KG1 (cell line): ENCODE results near the gene CD244.
"Not testable (repeated sequence)": the region's sequence is repeated elsewhere in the genome, so short reads cannot be mapped to it uniquely, and the experiment has no call there.

ENCODE experiments used
- DNase-seq: peaks from one replicate; lab custom pipeline; 2025; lab: John Stamatoyannopoulos, UW

The CD244 gene

GRCh38 chr1:160810486-160810885 is 52.2 kb downstream of the CD244 start:
- no peak for DNase-seq

DNA sequence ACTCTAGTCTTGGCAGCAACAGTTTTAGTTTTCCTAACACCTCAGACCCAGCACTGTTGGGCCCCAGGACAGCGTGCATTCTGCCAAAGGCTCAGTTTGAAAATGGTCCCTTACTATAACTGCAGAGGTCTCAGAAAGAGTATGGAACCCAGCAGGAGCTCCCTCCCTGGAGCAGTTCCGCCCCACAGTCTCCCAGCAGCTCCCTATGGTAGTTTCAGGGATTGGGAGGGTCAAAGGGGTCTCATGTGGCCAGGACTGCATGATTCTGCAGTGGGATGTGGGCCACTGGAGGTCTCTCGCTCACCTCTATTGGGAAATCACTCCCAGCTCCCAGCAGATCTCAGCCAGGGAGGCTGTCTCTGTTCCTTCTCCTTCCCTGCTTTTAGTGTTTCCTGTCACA is 54.4 kb downstream of the CD244 start:
- no peak for DNase-seq

GRCh38 chr1:160807738-160808137 is 54.9 kb downstream of the CD244 start:
- no peak for DNase-seq

DNA sequence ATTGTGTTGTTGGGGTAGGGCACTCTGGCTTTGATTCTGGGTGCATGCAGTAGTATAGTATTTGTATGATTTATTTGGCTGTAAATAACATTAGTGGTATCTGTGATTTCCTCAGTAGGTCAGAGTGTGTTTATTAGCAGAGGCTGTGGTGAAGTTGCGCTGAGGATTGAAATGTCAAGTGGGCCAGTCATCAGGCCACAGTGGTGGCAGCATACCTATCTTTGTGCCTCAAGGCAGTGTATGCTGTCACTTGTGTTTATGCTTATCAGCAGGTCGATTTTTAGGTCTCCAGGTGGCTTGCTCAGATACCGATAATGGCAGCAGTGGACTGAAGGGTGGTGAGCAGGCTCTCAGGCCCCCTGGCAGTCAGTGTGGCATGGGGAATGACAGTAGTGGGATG is 55.4 kb downstream of the CD244 start:
- DNase-seq = no peak

DNA sequence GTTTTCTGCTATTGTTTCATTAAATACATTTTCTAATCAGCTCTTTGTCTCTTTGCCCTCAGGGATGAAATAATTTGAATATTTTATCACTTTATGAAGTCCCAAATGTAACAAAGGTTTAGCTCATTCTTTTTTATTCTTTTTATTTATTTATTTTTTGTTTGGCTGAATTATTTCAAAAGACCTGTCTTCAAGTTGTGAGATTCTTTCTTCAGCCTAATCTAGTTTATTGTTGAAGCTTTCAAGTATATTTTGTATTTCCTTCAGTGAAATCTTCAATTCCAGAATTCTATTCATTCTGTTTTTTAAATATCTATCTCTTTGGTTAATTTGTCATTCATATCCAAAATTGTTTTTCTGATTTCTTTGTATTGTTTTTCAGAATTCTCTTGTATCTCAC is 55.9 kb downstream of the CD244 start:
- no peak for DNase-seq

- DNase-seq = no peak
Measured at GRCh38 chr1:160806109-160806665, 56.5 kb downstream of the CD244 start.

DNA sequence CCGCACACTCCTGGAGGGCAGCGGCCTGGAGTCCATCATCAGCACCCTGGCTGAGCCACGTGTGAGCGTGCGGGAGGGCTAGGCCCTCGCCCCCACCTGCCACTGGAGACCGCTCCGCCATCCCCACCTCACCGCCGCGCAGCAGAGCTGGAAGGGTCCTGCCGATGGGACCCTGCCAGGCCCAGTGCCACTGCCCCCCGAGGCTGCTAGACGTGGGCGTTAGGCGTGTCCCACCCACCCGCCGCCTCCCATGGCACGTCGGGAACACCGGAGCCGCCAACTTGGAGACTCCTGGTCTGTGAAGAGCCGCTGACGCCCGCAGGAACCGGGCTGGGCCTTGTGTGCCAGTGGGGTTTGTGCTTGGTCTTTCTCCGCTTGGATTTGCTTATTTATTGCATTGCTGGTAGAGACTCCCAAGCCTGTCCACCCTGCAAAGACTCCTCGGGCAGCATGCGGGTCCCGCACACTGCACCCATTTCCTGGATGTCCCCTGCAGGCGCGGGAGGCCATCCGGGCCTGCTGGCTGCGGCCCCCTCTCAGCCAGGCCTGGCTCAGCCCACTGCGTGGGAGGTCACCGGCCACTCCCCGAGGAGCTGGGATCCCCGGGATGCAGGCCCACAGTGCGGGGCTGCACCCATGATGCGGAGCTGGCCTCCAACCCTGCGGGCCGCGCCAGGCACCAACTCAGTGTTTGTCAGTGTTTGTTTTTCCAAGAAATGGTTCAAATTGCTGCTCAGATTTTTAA is 60.7 kb downstream of the CD244 start:
- DNase-seq = no peak

GRCh38 chr1:160800645-160801408 is 61.9 kb downstream of the CD244 start:
- DNase-seq = no peak

DNA sequence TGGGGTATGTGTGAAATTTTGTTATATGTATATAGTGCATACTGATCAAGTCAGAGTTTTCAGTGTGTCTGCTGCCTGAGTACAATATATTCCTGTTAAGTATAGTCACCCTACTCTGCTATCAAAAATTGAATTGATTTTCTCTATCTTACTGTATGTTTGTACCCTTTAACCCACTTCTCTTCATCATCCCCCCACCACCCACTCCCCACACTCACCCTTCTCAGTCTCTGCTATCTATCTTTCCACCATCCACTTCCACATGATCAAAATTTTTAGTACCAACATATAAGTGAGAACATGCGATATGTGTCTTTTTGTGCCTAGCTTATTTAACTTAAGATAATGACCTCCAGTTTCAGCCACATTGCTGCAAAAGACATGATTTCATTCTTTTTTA is 62.5 kb downstream of the CD244 start:
- no peak for DNase-seq

GRCh38 chr1:160799641-160800040 is 63.0 kb downstream of the CD244 start:
- no peak for DNase-seq

DNA sequence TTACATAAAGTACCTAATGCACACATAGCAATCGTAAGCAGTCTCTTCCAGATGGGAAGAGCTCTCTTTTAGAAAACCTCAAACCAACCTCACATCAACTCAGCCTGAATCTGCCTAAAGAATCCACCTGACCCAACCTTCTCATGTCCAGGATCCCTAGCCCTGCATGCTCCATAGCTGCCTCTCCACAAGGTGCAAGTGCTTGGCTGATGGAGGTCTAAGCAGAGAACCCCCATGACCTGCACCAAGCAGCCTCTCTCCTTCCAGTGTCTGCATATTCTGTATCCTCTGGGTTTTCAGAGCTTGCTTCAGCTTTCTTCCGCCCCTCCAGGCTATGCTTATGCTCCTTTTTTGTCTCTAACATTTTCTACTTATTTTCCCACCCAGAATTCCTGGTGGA is 64.2 kb downstream of the CD244 start:
- DNase-seq = no peak

GRCh38 chr1:160797861-160798273 is 64.8 kb downstream of the CD244 start:
- DNase-seq = no peak

- DNase-seq = no peak
Measured at GRCh38 chr1:160797271-160797709, 65.4 kb downstream of the CD244 start.

DNA sequence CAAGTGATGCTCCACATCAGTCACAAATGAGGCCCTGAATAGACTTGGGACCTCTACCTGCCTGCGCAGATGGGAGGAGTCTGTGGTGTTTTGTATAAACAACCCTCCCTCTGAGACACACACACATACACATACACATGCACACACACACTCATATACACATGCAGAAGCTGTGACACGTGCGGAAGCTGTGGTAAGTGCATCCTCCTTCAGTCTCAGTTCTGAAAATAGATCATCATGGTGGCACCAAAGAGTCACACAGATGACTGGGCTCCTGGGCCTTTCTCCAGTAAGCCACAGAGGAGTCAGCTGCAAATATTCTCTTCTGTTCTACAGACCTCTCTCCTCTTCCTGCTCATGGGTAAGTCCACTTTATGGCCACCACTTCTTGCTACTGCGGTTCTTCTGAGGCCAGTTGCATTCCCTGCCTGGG is 66.7 kb downstream of the CD244 start, which contains the start of gene LY9:
TSS of gene LY9 (plus strand) at position 224 of the 433 bp plus-strand sequence. CDS start at position 238, 14 bp downstream.
- no peak for DNase-seq

GRCh38 chr1:160794376-160794775 is 68.3 kb downstream of the CD244 start:
- no peak for DNase-seq

DNA sequence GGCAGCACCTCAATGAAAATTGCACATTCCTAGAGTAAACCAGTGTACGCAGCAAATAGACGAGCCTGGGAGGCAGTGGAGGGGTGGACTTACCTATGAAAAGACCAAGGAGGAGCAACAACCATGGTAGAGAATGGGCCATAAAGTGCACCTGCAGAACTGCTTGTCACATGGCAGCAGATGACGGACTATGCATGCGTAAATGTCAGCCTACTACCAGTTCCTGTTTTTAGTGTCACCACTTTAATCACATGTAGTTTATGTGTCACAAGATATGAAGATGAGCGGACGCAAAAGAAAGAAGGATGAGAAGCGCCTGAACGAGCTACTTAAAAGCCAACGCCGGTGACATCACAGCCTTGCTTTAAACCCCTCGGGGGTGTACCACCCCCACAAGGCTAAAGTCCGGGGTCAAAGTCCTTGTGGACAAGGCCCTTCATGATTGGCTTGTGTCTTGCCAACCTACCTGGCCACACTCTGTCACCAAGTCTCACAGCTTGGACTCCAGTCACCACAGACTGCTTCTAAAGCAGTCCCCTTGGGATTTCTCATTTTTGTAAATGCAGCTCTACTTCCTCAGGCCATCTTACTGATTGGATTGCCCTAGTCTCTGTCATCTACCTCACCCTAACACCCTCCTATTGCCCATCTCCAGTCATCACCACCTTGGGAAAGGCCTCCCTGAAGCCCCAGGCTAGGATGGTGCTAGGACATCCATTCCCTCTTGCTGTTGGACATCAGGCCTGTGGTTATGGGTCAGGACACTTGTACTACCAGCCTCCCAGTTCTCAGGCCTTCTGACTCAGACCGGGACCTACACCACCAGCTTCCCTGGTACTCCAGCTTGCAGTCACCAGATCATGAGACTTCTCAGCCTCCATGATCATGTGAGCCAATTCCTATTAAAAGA is 72.7 kb downstream of the CD244 start:
- no peak for DNase-seq

DNA sequence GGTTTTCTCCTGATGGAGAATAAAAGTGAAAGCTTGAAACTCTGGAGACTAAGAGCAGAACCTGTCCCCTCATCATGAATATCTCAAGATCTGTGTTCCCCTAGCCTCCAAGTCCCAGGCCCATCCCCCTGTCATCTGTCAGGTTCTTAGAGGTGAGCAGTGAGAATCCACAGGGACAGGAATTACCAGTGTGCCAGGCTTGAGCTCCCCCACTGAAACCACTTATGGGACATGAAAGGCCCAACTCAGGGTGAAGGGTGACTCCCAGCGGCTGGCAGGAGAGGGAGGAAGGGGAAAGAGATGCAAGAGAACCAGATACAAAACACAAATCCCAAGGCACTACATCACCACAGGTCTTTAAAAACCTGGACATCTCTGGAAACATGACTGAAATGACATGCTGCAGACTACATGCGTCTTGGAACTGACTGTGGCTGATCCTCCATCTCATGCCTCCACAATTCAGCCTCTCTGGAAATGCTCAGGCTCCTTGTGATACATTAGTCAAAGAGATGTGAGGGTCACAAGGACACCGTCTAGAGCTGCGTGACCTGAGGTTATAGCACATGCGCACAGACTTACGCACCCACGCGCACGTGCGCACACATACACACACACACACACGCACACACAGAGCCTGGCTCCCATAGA is 73.5 kb downstream of the CD244 start:
- DNase-seq = no peak

- not testable (repeated sequence) for DNase-seq
Measured at GRCh38 chr1:160782988-160783765, 79.5 kb downstream of the CD244 start.

DNA sequence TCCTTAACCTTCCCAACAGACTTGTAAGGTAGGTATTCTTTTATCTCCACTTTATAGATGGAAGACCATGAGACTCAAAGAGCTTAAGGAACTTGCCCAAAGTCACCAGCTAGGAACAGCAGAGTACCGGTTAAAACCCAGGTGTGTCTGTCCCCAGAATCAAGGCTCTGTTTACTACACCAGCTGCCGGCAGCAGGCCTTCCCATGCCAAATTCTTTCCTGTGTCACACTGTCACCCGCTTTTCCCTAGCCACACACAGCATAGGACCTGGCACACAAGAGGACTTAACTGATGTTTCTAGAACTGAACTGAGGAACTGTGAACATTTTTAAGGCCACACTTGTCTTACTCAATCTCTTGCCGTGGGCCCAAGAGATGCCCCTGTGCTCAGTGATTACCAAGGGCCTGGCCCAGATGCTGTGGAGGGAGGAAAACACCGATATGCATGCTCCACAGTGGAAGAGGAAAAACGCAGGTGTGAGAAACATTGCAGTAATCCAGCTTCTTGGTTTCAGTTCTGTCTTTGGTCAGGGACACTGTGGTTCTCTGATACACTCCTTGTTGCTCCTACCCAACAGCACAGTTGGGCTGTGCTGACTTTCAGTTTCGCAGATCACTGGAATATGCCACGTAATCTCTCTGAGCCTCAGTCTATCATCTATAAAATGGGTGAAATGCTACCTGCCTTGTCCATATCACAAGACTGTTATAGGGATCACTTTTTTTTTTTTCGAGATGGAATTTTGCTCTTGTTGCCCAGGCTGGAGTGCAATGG is 80.6 kb downstream of the CD244 start:
- no peak for DNase-seq
